ENCODE measurements around the gene SPEM3. TPM values are rescaled to one million over a fixed set of nuclear protein-coding genes. Genes with fewer than 3 reads are reported as not detected.

The SPEM3 gene
- total RNA-seq, 3 donors from 2014 or later (not counting 1 experiment from before 2014, with no cell fraction given): not detected

- no peak for TF ChIP-seq CTCF (IDR thresholded peaks at IDR 0.05)
- peaks cover 27% of the 10 kb centered on the region for H3K27me3 ChIP-seq (ENCODE audit: control insufficient read depth, insufficient read depth, low read length)
- DNase-seq (peak; percentile 59 to 92), ATAC-seq (peak; percentile 91 to 97 (median 96))
- Mint-ChIP-seq H3K9me3 (no peaks in the 10 kb centered on the region), H3K36me3 (peaks cover 9% of the 10 kb centered on the region), H3K4me1 (peaks cover 0 to 11% of the 10 kb centered on the region in 2 donors), H3K4me3 (peak overlapping the region; percentile 77), H3K27ac (peak overlapping the region in 1 of 2 donors; percentile 60), H3K27me3 (ENCODE audit: low read depth in 2 of 2) (peaks cover 28 to 35% of the 10 kb centered on the region in 2 donors)
- H3K4me1 ChIP-seq (ENCODE audit: control insufficient read depth, insufficient read depth, low read length): peaks cover 22% of the 10 kb centered on the region
- peak overlapping the region; percentile 56 for H3K4me3 ChIP-seq (ENCODE audit: low read length)
- peak overlapping the region; percentile 45 for H3K27ac ChIP-seq (ENCODE audit: low read length)
- intact Hi-C loops (cut with micrococcal nuclease): no loop called here
- WGBS (ENCODE audit: insufficient coverage): 10% methylated on average over 65 of the region's 65 CpGs
- H3K9me3 ChIP-seq (ENCODE audit: control insufficient read depth, insufficient read depth, low read length): no peaks in the 10 kb centered on the region
- peaks cover 8% of the 10 kb centered on the region for H3K36me3 ChIP-seq (ENCODE audit: control insufficient read depth, insufficient read depth, low read length)
Measured at GRCh38 chr17:7383742-7384488, 44.7 kb upstream of the SPEM3 start.

GRCh38 chr17:7384489-7385081 lies 44.1 kb upstream of the SPEM3 start:
- H3K9me3 Mint-ChIP-seq: no peaks in the 10 kb centered on the region
- peak overlapping the region in 1 of 2 donors; percentile 60 for H3K27ac Mint-ChIP-seq

GRCh38 chr17:7388856-7389255 lies 39.8 kb upstream of the SPEM3 start:
- H3K4me3 Mint-ChIP-seq: no peak overlapping the region
- intact Hi-C loops (cut with micrococcal nuclease): no loop called here
- no peak for DNase-seq
- H3K9me3 Mint-ChIP-seq: no peaks in the 10 kb centered on the region
- H3K27me3 ChIP-seq (ENCODE audit: control insufficient read depth, insufficient read depth, low read length): no peaks in the 10 kb centered on the region
- no peaks in the 10 kb centered on the region for H3K36me3 Mint-ChIP-seq
- ATAC-seq: no peak
- H3K9me3 ChIP-seq (ENCODE audit: control insufficient read depth, insufficient read depth, low read length): no peaks in the 10 kb centered on the region
- no peak for TF ChIP-seq CTCF (IDR thresholded peaks at IDR 0.05)
- H3K27ac ChIP-seq (ENCODE audit: low read length): no peak overlapping the region
- peaks cover 16% of the 10 kb centered on the region for H3K4me1 ChIP-seq (ENCODE audit: control insufficient read depth, insufficient read depth, low read length)
- H3K4me1 Mint-ChIP-seq: peaks cover 4 to 11% of the 10 kb centered on the region in 2 donors
- WGBS (ENCODE audit: insufficient coverage): 96% methylated on average over 10 of the region's 10 CpGs
- H3K36me3 ChIP-seq (ENCODE audit: control insufficient read depth, insufficient read depth, low read length): peaks cover 45% of the 10 kb centered on the region
- no peaks in the 10 kb centered on the region for H3K27me3 Mint-ChIP-seq (ENCODE audit: low read depth in 2 of 2)
- no peak overlapping the region for H3K27ac Mint-ChIP-seq
- no peak overlapping the region for H3K4me3 ChIP-seq (ENCODE audit: low read length)

More at GRCh38 chr17:7384489-7385081, 44.1 kb upstream of the SPEM3 start:
- no peak for TF ChIP-seq CTCF (IDR thresholded peaks at IDR 0.05)
- 51% methylated on average over 23 of the region's 23 CpGs for WGBS (ENCODE audit: insufficient coverage)
- DNase-seq (no peak), ATAC-seq (no peak)
- H3K27me3 ChIP-seq (ENCODE audit: control insufficient read depth, insufficient read depth, low read length): peaks cover 25% of the 10 kb centered on the region
- H3K4me3 Mint-ChIP-seq: peak overlapping the region; percentile 77
- H3K27ac ChIP-seq (ENCODE audit: low read length): peak overlapping the region; percentile 45
- peaks cover 2% of the 10 kb centered on the region for H3K36me3 Mint-ChIP-seq
- no peaks in the 10 kb centered on the region for H3K9me3 ChIP-seq (ENCODE audit: control insufficient read depth, insufficient read depth, low read length)
- peaks cover 22% of the 10 kb centered on the region for H3K4me1 ChIP-seq (ENCODE audit: control insufficient read depth, insufficient read depth, low read length)
- H3K36me3 ChIP-seq (ENCODE audit: control insufficient read depth, insufficient read depth, low read length): peaks cover 15% of the 10 kb centered on the region
- H3K4me3 ChIP-seq (ENCODE audit: low read length): peak overlapping the region; percentile 56
- peaks cover 0 to 11% of the 10 kb centered on the region in 2 donors for H3K4me1 Mint-ChIP-seq
- intact Hi-C loops (cut with micrococcal nuclease): no loop called here
- peaks cover 21 to 28% of the 10 kb centered on the region in 2 donors for H3K27me3 Mint-ChIP-seq (ENCODE audit: low read depth in 2 of 2)

Data from natural killer cell (primary cell).